DMS153 (cell line): Measurements from ENCODE around the gene LSM6.
A peak's percentile ranks its signal among the peaks of the same experiment; 100 is the strongest.

Experiments
- DNase-seq: peaks from one replicate; lab custom pipeline; 2025; lab: John Stamatoyannopoulos, UW

LSM6 gene

GRCh38 chr4:146186041-146186440 lies 10.5 kb downstream of the LSM6 start:
- DNase-seq = no peak

DNA sequence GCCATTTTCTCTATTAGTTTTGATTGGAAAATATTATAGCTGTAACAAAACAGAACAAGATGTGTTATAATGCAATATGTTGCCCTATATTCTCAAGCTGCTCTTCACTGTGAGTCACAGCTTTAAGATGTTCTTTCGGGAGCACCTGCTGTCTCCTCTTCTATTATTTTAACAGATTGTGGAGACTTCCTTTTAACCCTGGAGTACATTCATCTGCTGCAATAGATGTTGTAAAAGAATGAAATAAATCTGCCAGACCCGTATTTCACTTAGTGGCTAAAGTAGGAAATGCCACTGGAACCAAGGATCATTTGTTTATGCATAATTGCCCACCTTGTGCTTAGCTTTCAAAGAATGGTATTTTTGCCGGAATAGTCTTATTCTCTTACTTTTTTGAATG lies 11.1 kb downstream of the LSM6 start:
- DNase-seq = no peak

DNA sequence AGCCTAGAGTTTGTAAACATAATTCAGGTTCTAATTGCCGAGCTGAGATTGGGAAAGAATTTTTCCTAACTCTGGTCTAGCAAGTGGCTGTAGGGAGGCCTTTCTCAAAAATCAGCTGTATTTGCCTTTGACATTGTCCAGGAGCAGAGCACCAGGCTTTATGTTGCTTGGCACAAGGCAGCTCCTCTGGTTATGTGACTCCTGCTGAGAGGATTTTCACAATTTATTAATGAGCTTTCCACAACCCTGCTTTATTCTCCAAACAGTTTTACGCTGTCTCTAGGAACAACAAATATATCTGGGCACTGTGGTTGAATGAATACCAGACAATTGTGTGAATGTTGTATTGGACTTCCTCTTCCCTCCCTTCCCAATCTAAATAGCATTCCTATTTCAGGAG lies 14.9 kb downstream of the LSM6 start:
- no peak for DNase-seq

GRCh38 chr4:146191766-146192458 lies 16.4 kb downstream of the LSM6 start:
- DNase-seq = no peak

DNA sequence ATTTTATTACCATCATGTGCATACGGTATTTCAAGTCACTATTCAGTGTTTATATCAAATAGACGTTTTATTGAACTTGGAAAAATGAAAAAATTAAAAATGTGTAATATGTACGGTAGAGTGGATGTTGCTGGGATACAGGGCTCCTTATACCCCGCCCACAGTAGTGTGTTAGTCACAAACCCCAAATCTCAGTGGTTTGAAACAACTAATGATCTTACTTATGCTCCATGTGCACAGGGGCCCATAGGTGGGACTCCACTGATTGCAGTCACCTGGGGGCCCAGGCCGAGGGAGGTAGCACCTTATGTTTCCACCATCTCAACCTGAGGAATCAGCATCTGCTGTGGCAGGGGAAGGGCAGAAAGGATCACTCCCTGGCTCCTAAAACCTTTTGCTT lies 18.1 kb downstream of the LSM6 start:
- DNase-seq = no peak

DNA sequence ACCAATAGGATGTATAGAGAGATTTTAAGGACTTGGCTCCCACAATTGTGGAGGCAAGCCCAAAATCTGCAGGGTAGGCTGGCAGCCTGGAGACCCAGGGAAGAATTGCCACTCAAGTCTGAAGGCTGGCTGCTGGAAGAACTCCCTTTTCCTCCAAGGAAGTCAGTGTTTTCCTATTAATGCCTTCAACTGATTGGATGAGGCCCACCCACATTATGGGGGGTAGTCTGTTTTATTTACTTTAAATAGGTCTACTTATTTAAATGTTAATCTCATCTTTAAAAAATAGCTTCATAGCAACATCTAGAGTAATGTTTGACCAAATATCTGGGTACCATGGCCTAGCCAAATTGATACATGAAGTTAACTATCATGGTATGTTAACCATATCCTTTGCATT lies 18.7 kb downstream of the LSM6 start:
- no peak for DNase-seq

GRCh38 chr4:146202665-146203064 lies 27.1 kb downstream of the LSM6 start:
- DNase-seq = no peak

- DNase-seq = no peak
These were observed 31.9 kb downstream of the LSM6 start for GRCh38 chr4:146207410-146207809.

DNA sequence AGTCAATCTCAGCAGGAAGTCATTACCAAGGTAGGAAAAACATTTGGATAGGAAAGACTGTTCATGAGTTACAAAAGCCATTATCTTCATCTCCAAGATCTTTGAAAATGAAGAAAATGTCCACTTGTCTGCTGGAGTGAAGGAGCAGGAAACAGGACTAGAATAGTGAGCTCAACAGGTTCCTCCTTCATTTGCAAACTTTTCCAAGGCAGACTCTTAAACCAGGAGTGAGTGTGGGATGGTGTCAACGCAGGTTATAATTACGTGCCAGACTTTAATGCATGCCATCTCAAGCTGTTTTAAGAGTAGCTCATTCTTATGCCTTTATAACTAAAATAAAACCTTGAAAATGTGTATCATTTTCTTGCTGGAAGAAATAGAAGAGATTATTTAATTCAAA lies 35.4 kb downstream of the LSM6 start:
- no peak for DNase-seq

DNA sequence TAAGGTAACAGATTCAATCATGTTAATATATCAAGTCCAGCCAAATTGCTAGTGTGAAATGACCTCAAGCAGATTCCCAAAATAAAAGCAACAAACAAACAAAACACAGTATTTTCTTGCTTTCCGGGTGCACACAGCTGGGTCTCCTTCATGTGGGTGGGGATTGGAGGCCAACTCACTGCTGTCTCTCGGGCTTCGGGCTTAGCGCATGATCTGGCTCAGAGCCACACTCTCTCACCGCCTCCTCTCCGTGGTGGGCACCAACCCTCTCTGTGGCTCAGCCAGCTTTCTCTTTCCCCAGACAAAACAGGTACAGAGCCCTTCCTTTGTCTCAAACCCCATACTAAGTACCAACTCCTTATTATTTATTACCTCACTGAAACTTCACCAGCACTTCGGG lies 35.9 kb downstream of the LSM6 start:
- DNase-seq = no peak

- DNase-seq = no peak
These were observed 37.3 kb downstream of the LSM6 start for GRCh38 chr4:146212781-146213180.

GRCh38 chr4:146214238-146214637 lies 38.7 kb downstream of the LSM6 start, which contains the start of gene REELD1:
Gene REELD1 (plus strand): TSS chr4:146214538. CDS start chr4:146216953, 2,415 bp downstream.
- no peak for DNase-seq

GRCh38 chr4:146222313-146222712 lies 46.8 kb downstream of the LSM6 start:
- no peak for DNase-seq

DNA sequence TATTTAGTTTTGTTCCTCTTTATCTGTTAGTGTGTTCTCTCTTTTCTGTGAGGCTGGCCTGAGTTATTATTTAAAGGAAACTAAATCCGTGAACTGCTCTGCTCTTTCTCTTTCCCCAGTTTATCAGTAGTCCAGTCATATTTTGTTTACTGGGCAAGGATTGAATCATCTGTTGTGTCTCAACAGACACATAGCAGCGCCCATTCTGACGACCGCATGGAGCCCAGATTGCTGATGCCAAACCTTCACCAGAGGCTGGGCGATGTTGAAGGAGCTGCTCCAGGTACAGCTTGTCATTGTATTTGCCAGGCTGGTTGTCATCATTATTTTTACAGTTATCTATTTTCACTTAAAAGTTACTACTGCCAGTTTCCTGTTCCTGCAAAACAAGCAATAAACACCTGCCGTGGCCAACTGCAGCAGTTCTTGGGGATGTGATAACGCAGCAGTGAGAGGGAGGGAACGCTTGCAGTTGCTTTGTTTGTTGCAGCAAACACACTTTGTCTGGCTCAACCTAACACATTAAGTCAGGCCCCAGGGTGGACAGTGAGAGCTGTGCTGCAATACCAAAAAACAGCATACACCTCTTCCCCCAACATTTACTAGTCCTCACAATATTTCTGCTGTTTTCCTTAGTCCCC lies 48.9 kb downstream of the LSM6 start:
- DNase-seq = peak; percentile 44

GRCh38 chr4:146229406-146229805 lies 53.9 kb downstream of the LSM6 start:
- no peak for DNase-seq

DNA sequence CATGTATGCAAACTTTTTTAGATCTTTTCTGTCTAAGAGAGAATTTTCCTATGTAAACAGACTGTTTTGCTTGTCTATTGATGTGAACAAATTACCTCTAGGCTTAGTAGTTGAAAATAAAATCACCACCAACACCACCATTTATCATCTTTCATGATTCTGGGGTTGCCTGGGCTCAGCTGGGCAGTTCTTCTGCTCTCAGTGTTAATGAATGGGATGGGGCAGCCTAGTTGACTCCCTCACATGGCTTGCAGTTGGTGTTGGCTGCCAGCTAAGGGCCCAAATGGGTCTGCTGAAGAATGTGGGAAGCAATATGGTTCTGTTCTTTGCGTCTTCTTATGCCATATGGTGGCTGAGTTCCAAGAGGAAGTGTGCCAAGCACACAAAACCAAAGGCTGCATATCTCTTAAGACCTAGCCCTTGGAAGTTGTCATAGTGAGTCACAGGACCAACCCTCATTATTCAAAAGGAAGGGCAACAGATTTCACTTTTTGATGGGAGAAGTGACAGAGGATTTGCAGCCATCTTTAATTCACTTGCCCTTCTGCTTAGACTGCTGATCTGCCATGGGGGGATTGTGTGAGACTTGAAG lies 56.7 kb downstream of the LSM6 start:
- no peak for DNase-seq

GRCh38 chr4:146235654-146236177 lies 60.2 kb downstream of the LSM6 start:
- no peak for DNase-seq

GRCh38 chr4:146236216-146236615 lies 60.7 kb downstream of the LSM6 start:
- no peak for DNase-seq

DNA sequence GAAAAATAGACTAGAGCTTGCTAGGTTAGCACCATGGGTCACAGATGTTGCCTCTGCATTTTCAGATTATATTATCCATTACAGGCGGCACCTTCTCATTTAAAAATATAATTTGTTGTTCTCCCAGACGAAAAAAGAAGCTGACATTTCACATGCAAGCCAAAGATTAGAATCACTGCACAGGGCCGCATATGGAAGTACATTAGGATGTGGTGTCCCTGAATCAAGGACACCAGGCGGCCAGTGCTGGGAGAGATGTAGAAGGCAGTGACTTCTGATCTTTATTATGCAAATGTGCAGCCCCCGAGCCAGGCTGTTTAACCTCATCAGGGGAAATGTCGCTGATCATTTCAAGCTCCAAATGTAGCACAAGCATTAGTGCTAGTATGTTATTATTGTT lies 61.6 kb downstream of the LSM6 start:
- DNase-seq = no peak

GRCh38 chr4:146238107-146238506 lies 62.6 kb downstream of the LSM6 start:
- no peak for DNase-seq
